BJ (cell line): Measurements from ENCODE around the gene AQP10. TPM values are rescaled to one million over a fixed set of nuclear protein-coding genes. Genes with fewer than 3 reads are reported as not detected.
A peak's percentile ranks its signal among the peaks of the same experiment; 100 is the strongest.
"Not testable (repeated sequence)": the region's sequence is repeated elsewhere in the genome, so short reads cannot be mapped to it uniquely, and the experiment has no call there.

Experiments
- CTCF ChIA-PET: fragments of 350-600 bp; formaldehyde crosslinking; extraction: SDS; loops from one replicate; lab custom pipeline; 2021; ENCODE audit warnings: antibody characterized with exemption, inconsistent platforms; lab: Yijun Ruan, JAX
- POLR2A ChIA-PET: fragments of 300-600 bp; sonication (Branson Sonifier 250); formaldehyde crosslinking; extraction: SDS; loops from one replicate; lab custom pipeline; 2021; ENCODE audit warnings: antibody characterized with exemption; lab: Charles Lee
- DNase-seq: peaks from one replicate; pipeline ENCODE4 v3.0.0-alpha.2; 2011; ENCODE audit warnings: low read depth
- H3K27me3 ChIP-seq: 2 replicates; pipeline ENCODE4 v1.6.0; 2011; ENCODE audit warnings: low read length; ENCODE audit not compliant: control insufficient read depth, insufficient read depth
- H3K36me3 ChIP-seq: 2 replicates; pipeline ENCODE4 v1.5.1; 2011; ENCODE audit warnings: low read length; ENCODE audit not compliant: control insufficient read depth, insufficient read depth
- H3K4me3 ChIP-seq: 2 replicates; pipeline ENCODE4 v1.5.1; 2011; ENCODE audit warnings: low read depth, mild to moderate bottlenecking, control low read depth, low read length
- polyA plus RNA-seq: library from polyadenylated mRNA; depleted of rRNA; stranded (reverse); fragments of >200 nt; gene quantifications from 2 replicates; pipeline ENCODE4 v1.2.3, GENCODE V29; 2011
- TF ChIP-seq, protein P1 (sequence below): IDR thresholded peaks from 2 replicates; pipeline ENCODE4 v1.5.1; 2011; ENCODE audit warnings: low read depth, mild to moderate bottlenecking, control low read depth, inconsistent platforms, low read length, moderate library complexity; ENCODE audit not compliant: insufficient read depth

AQP10 gene
- polyA plus RNA-seq, 1 experiment, result not detected

DNA sequence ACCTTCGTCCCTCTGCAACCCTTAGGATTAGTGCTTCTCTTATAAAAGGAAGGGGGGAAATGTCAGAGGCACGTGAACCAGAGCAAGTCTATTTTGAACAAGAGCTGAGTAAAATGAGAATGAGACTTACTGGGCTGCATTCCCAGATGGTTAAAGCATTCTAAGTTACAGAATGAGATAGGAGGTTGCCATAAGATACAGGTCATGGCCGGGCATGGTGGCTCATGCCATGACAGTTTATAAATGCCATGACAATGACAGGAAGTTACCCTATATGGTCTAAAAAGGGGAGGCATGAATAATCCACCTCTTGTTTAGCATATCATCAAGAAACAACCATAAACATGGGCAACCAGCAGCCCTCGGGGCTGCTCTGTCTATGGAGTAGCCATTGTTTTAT, 2.5 kb upstream of the AQP10 start:
- TF ChIP-seq, protein P1, sequence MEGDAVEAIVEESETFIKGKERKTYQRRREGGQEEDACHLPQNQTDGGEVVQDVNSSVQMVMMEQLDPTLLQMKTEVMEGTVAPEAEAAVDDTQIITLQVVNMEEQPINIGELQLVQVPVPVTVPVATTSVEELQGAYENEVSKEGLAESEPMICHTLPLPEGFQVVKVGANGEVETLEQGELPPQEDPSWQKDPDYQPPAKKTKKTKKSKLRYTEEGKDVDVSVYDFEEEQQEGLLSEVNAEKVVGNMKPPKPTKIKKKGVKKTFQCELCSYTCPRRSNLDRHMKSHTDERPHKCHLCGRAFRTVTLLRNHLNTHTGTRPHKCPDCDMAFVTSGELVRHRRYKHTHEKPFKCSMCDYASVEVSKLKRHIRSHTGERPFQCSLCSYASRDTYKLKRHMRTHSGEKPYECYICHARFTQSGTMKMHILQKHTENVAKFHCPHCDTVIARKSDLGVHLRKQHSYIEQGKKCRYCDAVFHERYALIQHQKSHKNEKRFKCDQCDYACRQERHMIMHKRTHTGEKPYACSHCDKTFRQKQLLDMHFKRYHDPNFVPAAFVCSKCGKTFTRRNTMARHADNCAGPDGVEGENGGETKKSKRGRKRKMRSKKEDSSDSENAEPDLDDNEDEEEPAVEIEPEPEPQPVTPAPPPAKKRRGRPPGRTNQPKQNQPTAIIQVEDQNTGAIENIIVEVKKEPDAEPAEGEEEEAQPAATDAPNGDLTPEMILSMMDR, result no peak
- DNase-seq, result no peak
- ChIA-PET CTCF (interaction anchor here (1.1 to 1.4 kb wide), 2 partner anchors 17 to 22 kb away, joined by 3 read pairs; no protein-coding TSS in a partner anchor), POLR2A (no interaction called here)
- H3K27me3 ChIP-seq, result peaks cover 6% of the 10 kb centered on the region; the same call in 1 of the 2 replicates
- H3K36me3 ChIP-seq, result no peaks in the 10 kb centered on the region
- no peak overlapping the region for H3K4me3 ChIP-seq

DNA sequence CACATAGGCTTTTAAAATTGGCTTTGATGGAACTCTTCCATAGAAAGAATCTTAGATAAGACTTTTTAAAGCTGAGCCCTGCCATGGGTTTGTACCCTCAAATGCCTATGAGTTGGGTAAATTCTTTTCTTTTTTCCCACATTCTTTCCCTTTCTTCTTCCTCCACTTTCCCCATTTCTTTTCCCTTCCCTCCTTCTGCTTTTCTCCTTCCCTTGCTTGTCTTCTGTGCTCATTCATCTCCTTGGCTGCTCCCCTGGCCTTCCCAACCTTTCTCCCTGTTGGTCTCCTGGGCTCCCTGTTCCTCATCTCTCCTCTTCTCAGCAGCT, 679 bp downstream of the AQP10 start:
- H3K36me3 ChIP-seq, H3K4me3 ChIP-seq, POLR2A ChIA-PET, H3K27me3 ChIP-seq, CTCF ChIA-PET, DNase-seq: not testable (repeated sequence)

DNA sequence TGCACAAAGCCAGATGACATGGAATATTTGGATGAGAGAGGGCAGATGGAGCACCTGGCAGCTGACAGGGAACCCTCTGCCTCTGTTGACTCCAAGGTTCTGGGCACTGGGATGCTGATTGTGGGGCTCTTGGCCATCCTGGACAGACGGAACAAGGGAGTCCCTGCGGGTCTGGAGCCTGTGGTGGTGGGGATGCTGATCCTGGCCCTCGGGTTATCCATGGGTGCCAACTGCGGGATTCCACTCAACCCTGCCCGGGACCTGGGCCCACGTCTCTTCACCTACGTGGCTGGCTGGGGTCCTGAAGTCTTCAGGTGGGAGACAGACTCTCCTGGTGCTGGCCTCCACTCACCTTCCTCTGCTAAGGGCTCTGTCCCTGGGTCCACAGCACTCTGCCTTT, 2.6 kb downstream of the AQP10 start:
- POLR2A ChIA-PET, result no interaction called here
- peaks cover 6% of the 10 kb centered on the region for H3K27me3 ChIP-seq
- H3K36me3 ChIP-seq, result no peaks in the 10 kb centered on the region
- no peak overlapping the region for H3K4me3 ChIP-seq
- TF ChIP-seq, protein P1, result no peak
- CTCF ChIA-PET, result interaction anchor here (0.9 to 5.5 kb wide), 10 partner anchors 9 to 223 kb away, joined by 3 to 77 read pairs (median 4); no protein-coding TSS in a partner anchor
- no peak for DNase-seq

DNA sequence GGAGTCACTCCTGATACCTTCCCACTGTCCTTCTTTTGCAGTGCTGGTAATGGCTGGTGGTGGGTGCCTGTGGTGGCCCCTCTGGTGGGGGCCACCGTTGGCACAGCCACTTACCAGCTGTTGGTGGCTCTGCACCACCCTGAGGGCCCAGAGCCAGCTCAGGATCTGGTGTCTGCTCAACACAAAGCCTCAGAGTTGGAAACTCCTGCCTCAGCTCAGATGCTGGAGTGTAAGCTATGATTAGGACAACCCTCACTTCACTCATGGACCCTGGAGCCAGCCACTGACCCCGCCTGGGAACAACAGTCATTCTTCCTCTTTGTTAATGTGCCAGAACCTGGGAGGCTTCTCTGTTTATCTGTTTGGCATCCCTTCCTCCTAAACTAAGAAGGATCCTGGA, 3.3 kb downstream of the AQP10 start:
- DNase-seq, result no peak
- peaks cover 6% of the 10 kb centered on the region for H3K27me3 ChIP-seq
- TF ChIP-seq, protein P1, result no peak
- no peak overlapping the region for H3K4me3 ChIP-seq
- CTCF ChIA-PET, result interaction anchor here (0.9 to 5.5 kb wide), 13 partner anchors 10 to 222 kb away, joined by 3 to 77 read pairs (median 4); no protein-coding TSS in a partner anchor
- H3K36me3 ChIP-seq, result no peaks in the 10 kb centered on the region
- POLR2A ChIA-PET, result no interaction called here

DNA sequence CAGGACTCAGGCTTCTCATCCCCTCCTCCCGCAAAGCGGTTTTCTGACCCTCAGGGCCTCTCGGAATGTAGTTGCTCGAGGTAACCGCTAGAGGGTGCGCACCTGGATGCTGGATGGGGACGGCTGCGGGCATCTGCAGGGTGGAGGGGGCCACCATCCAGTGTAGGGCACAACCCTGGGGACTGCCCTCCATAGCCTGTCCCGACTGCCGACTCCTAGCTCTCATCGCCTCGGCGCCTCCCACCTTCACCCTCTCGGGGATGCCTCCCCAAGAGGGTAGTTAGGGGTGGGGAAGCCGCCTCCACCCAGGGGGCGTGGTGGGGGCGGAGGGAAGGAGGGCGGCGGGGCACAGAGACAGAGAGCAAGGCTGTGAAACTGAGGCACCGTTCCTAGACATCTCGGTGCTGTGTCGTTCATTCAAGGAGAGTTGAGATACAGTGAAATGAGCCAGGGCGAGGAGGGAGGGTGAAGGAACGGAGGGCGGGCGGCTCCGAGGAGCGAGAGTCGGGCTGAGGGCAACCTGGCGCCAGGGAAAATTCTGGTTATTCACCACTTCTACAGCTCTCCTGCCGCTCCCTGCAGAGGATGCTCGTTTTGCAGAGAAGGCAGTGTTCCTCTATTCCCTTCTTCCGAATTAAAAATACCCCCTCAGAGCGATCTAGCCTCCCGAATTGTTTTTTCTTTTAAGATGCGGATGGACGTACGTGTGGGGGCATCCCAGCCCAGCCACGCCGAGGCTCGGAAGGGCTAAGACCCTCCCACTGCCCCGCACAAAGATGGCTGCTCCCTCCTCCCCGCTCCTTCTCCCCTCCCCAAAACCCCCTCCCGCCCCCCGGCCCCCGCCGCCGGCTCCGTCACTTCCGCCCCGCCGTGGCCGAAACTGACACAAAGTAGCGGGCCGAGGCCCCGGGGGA, 4.0 kb downstream of the AQP10 start, which contains the start of gene ATP8B2:
TSS of gene ATP8B2 (plus strand) at position 857 of the 914 bp plus-strand sequence. CDS start 2,617 bp downstream, outside the sequence.
- TF ChIP-seq, protein P1, result peak; percentile 94
- ChIA-PET CTCF (interaction anchor here (0.7 to 5.5 kb wide), 16 partner anchors 10 to 817 kb away, joined by 3 to 77 read pairs (median 4); no protein-coding TSS in a partner anchor), POLR2A (no interaction called here)
- Histone ChIP-seq H3K36me3 (no peaks in the 10 kb centered on the region), H3K4me3 (peak within 1 kb of the TSS; percentile 76), H3K27me3 (peaks cover 6% of the 10 kb centered on the region)
- no peak for DNase-seq
